GM12878 (cell line): ENCODE measurements around the gene SEBOX.

ENCODE experiments used
- BRCA1 ChIP-seq: IDR thresholded peaks from 2 replicates; pipeline ENCODE4 v1.6.1; 2011; ENCODE audit warnings: low read depth, low read length, improper control_type of control experiment
- EP300 ChIP-seq, 2 experiments: fragments of 150-350 bp in 1 of 2; IDR thresholded peaks; 2 replicates each; pipeline ENCODE4 v1.6.1; 2011 to 2012; ENCODE audit warnings: low read depth in 2 of 2, low read length in 2 of 2, borderline replicate concordance in 1 of 2, improper control_type of control experiment in 1 of 2, inconsistent platforms in 1 of 2; ENCODE audit not compliant: control insufficient read depth in 1 of 2
- JUND ChIP-seq: IDR thresholded peaks from 2 replicates; pipeline ENCODE4 v1.6.1; 2012; ENCODE audit warnings: low read depth, mild to moderate bottlenecking, low read length, improper control_type of control experiment, moderate library complexity
- NR2C2 ChIP-seq: IDR thresholded peaks from 2 replicates; pipeline ENCODE4 v1.6.1; 2011; ENCODE audit warnings: borderline replicate concordance, low read depth; ENCODE audit not compliant: control insufficient read depth, insufficient read length
- POLR2A ChIP-seq: IDR thresholded peaks from 2 replicates; pipeline ENCODE4 v1.6.1; 2011; ENCODE audit warnings: low read depth, mild to moderate bottlenecking, low read length
- RCOR1 ChIP-seq: conservative IDR thresholded peaks from 2 replicates; pipeline ENCODE4 v1.6.1; 2012; ENCODE audit warnings: low read depth, low read length, improper control_type of control experiment
- SIN3A ChIP-seq: IDR thresholded peaks from 2 replicates; pipeline ENCODE4 v1.6.1; 2012; ENCODE audit warnings: low read depth, low read length, improper control_type of control experiment
- TCF12 ChIP-seq: IDR thresholded peaks from 2 replicates; pipeline ENCODE4 v1.6.1; 2011; ENCODE audit warnings: low read depth, mild to moderate bottlenecking, low read length
- TF ChIP-seq, protein P1 (sequence below): IDR thresholded peaks from 2 replicates; pipeline ENCODE4 v1.6.1; 2011; ENCODE audit warnings: low read depth, mild to moderate bottlenecking, low read length, moderate library complexity, borderline replicate concordance; ENCODE audit errors: extremely low read depth
- TF ChIP-seq, protein P2 (sequence below), 3 experiments: IDR thresholded peaks in 2 of 3; conservative IDR thresholded peaks in 1 of 3; 2 replicates each; pipeline ENCODE4 v1.5.1; 2011; ENCODE audit warnings: low read depth in 3 of 3, low read length in 3 of 3, mild to moderate bottlenecking in 3 of 3, control low read depth in 2 of 3, moderate library complexity in 2 of 3, inconsistent platforms in 1 of 3, mixed read lengths in 1 of 3; ENCODE audit not compliant: control insufficient read depth in 2 of 3, insufficient read depth in 1 of 3; ENCODE audit errors: extremely low read depth in 1 of 3
- TF ChIP-seq, protein P3 (sequence below): IDR thresholded peaks from 2 replicates; pipeline ENCODE4 v1.6.1; 2011; ENCODE audit warnings: borderline replicate concordance, low read depth, mild to moderate bottlenecking, moderate library complexity, low read length; ENCODE audit not compliant: insufficient read depth, poor library complexity, severe bottlenecking
- TF ChIP-seq, protein P4 (sequence below): IDR thresholded peaks from 2 replicates; pipeline ENCODE4 v1.6.1; 2012; ENCODE audit warnings: low read depth, low read length, improper control_type of control experiment

GRCh38 chr17:28398280-28398981 lies 33.4 kb upstream of the SEBOX start:
- TF ChIP-seq, protein P1, sequence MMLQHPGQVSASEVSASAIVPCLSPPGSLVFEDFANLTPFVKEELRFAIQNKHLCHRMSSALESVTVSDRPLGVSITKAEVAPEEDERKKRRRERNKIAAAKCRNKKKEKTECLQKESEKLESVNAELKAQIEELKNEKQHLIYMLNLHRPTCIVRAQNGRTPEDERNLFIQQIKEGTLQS = no peak
- TF ChIP-seq BRCA1 (no peak), POLR2A (no peak; the same call in 1 of the 2 replicates), RCOR1 (no peak), SIN3A (no peak), NR2C2 (no peak), JUND (no peak), EP300 (IDR thresholded peaks at IDR 0.05; ENCODE audit: borderline replicate concordance in 1 of 2, control insufficient read depth in 1 of 2, low read depth in 2 of 2, low read length in 2 of 2) (no peak), TCF12 (no peak)
- TF ChIP-seq, protein P2, sequence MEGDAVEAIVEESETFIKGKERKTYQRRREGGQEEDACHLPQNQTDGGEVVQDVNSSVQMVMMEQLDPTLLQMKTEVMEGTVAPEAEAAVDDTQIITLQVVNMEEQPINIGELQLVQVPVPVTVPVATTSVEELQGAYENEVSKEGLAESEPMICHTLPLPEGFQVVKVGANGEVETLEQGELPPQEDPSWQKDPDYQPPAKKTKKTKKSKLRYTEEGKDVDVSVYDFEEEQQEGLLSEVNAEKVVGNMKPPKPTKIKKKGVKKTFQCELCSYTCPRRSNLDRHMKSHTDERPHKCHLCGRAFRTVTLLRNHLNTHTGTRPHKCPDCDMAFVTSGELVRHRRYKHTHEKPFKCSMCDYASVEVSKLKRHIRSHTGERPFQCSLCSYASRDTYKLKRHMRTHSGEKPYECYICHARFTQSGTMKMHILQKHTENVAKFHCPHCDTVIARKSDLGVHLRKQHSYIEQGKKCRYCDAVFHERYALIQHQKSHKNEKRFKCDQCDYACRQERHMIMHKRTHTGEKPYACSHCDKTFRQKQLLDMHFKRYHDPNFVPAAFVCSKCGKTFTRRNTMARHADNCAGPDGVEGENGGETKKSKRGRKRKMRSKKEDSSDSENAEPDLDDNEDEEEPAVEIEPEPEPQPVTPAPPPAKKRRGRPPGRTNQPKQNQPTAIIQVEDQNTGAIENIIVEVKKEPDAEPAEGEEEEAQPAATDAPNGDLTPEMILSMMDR (IDR thresholded peaks at IDR 0.05 in 2 of 3, conservative IDR thresholded peaks at IDR 0.05 in 1 of 3; ENCODE audit: control insufficient read depth in 2 of 3, extremely low read depth in 1 of 3, insufficient read depth in 1 of 3, low read depth in 3 of 3, low read length in 3 of 3) = no peak
- TF ChIP-seq, protein P3, sequence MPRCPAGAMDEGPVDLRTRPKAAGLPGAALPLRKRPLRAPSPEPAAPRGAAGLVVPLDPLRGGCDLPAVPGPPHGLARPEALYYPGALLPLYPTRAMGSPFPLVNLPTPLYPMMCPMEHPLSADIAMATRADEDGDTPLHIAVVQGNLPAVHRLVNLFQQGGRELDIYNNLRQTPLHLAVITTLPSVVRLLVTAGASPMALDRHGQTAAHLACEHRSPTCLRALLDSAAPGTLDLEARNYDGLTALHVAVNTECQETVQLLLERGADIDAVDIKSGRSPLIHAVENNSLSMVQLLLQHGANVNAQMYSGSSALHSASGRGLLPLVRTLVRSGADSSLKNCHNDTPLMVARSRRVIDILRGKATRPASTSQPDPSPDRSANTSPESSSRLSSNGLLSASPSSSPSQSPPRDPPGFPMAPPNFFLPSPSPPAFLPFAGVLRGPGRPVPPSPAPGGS = no peak
- TF ChIP-seq, protein P4, sequence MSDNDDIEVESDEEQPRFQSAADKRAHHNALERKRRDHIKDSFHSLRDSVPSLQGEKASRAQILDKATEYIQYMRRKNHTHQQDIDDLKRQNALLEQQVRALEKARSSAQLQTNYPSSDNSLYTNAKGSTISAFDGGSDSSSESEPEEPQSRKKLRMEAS = no peak
